SW480 (cell line): ENCODE measurements around the gene KRT77.

Experiments
- DNase-seq: peaks from one replicate; pipeline ENCODE4 v3.0.0-alpha.2; 2016; ENCODE audit warnings: low spot score

Gene KRT77

GRCh38 chr12:52655720-52656124 lies 47.6 kb downstream of the KRT77 start:
- DNase-seq: no peak

DNA sequence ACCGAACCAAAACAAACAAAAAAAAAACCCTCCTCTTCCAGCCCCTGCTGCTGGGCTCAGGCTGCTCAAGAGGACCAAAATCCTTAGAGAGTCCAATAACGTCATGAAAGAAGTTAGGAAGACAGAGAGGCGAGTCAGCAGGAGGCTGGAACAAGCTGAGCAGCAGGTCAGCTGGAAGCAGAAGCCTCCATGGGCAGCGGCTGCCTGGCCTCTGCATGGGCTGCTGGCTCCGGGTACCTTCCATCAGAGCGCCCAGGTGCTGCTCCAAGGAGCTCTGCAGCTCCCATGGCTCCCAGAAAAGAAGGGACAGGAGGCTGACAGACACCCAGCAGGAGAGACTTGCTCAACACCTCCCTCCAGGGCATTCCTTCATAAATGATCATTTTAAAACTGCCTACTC lies 48.1 kb downstream of the KRT77 start:
- DNase-seq: no peak

DNA sequence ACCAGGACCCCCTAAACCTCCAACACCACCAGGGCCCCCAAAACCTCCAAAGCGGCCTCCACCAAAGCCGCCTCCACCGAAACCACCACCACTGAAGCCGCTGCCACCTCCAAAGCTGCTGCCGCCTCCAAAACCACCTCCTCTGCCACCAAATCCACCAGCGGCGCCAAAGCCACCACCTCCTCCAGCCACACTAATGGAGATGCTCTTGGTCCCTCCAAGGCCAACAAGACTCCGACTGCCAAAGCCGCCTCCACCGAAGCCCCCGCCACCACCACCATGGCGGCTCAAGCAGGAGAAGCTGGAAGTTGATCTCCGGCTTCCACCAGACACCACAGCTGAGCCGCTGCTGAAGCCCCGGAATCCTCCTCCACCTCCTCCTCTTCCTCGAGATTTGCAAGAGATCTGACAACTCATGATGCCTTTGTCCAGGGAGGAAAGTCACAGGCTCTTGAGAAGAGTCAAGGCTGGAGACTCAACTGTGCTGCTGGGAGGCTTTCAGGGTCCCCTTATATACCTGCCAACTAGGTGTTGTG lies 51.5 kb downstream of the KRT77 start, which contains the start of gene KRT2:
TSS of gene KRT2 (minus strand) at position 486 of the 536 bp plus-strand sequence. CDS start at position 417, 69 bp downstream.
- DNase-seq: no peak

DNA sequence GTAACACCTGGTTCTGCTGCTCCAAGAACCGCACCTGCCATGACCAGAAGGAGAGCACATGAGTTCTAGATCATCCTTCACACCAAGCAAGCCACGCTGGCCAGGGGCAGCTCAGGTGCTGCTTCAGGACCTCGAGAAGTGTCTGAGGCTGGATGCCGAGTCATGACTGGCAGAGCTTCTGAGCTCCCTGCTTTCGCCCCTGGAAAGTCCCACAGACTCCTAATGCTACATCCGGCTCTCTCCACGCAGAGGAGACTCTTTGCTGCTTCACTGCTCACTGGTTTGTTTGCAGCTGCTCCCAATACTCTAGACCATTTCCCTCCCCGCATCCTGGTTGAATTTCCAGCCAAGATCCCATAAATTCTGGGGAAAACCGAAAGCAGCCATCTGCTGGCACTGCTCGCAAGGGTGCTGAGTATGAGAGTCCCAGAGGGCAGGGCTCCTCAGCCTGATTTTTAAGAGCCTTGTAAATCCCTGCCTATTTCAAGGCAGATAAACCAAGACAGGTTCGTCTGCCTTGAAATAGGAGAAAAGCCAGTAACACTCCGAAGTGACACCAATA lies 52.7 kb downstream of the KRT77 start:
- no peak for DNase-seq

- DNase-seq: no peak
Observed at GRCh38 chr12:52649066-52649465, 54.3 kb downstream of the KRT77 start.

- DNase-seq: no peak
Observed at GRCh38 chr12:52648012-52648550, 55.2 kb downstream of the KRT77 start.

DNA sequence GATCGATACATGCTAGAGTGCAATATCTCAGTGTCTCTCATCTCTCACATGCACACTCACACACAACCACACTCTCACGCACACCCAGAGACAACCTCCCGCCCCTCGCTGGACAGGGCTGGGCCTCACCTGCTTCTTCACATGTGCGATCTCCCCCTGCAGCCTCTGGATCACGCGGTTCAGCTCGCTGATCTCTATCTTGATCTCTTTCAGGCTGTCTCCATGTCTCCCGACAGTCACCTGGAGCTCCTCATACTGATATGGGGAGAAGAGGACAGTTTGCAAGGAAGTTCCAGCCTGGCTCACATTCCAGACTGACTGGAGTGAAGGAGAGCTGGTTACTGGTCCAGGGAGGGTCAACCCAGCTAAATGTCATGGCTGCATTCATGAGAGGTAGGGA lies 55.7 kb downstream of the KRT77 start:
- no peak for DNase-seq

DNA sequence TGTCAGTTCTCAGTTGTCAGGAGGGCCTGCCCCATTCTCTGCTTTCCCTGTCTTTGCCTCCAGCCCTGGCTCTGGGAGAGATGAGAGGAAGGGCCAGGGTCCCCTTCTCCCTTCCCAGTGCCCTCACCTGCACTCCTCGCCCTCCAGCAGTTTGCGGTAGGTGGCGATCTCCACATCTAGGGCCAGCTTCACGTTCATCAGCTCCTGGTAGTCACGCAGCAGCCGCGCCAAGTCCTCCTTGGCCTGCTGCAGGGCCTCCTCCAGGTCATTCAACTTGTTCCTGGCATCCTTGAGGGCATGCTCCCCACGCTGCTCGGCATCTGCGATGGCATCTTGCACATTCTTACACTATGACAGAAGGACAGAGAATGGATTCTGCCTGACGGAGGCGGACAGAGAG lies 56.7 kb downstream of the KRT77 start:
- no peak for DNase-seq

DNA sequence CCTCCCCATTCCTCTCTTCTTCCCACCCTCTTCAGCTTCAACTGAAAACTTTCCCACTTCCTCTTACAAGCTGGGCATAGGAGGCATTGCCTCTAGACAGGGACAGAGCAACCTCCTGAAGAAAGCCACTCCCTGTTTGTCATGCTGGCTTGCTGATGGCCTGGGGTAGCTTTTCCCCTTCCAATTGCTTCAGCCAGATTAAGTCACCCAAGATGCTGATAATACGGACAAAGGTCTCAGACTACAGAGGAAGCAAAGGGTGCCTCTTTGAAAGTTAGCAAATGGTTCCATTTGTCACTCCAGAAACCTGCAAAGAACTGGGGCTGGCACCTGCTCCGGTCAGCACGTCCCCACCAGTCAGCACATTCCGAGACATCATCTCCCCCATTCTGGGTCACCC lies 57.3 kb downstream of the KRT77 start:
- DNase-seq: no peak

DNA sequence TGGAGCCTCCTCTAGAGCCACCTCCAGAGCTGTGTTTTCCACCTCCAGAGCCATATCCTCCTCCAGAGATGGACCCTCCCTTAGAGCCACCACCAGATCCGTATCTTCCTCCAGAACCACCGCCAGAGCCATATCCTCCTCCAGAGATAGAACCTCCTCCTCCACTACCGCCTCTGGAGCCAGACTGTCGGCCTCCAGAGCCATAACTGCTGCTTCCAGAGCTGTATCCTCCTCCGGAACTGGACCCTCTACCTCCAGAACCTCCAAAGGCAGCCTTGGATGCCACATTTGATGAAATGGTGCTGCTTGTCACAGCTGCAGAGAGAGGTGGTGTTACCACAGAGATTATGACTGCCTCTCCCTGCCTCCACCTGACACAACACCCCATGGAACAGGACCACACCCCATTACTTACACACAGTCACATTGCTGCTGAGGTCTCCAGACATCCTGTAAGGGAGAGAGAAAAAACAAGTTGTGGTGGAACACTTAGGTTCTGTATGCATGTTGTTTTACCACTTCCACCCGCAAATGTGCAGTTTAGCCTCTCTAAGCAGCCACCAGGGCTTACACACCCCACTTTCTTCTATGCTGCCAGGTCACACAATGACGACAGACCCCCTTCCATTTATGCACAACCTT lies 58.1 kb downstream of the KRT77 start:
- no peak for DNase-seq

- no peak for DNase-seq
Observed at GRCh38 chr12:52644078-52644415, 59.3 kb downstream of the KRT77 start.

DNA sequence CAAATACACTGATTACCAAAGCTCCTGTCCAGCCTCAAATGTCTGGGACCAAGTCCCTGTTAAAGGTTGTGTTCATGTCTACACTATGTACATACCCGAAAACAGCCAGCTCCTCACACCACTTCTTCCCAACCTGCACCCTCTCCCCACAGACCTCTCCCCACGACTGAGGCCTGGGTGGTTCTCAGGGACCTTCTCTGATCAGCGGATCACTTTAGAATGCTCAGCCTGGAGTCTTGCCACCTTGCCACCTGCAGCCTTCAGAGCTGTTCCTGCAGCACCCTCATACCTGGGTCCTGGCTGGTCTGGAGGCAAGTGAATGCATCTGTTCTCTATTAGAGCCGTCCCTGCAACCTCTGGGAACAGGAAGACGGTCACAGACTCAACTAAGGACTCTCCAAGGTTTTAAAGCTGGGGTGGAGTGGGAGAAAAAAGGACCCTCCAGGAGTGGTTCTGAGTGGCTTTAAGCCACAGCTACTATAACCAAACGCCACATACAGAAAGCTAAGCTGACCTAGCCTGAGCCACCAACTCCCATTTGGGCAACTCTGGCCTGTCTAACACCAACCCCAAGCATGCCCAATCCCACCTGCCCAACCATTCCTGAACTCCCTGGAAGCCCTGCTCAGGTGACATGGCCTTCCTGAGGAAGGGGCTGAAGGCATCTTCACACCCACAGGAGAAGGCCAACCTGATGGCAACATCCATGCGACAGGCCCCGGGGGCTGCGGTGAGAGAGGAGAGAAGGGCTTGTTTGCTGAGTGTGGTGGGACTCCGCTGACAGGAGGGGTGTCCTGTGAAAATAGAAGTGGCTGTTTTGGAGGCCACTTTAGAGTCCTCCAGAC lies 59.9 kb downstream of the KRT77 start:
- no peak for DNase-seq

- no peak for DNase-seq
Observed at GRCh38 chr12:52641468-52641867, 61.9 kb downstream of the KRT77 start.
